HCT116 (cell line): ENCODE data around the gene STAMBP. TPM values are rescaled to one million over a fixed set of nuclear protein-coding genes. Genes with fewer than 3 reads are reported as not detected.

Experiments used
- ATAC-seq: fragments of 200-7000 bp; cut with Tn5 transposase; 2 replicates; pipeline ENCODE4 v1.9.1; 2020; ENCODE audit warnings: mild to moderate bottlenecking, moderate library complexity
- BruUV-seq: library from RNA; stranded (reverse); fragments of 400-500 nt; replicated peaks from 2 replicates; lab custom pipeline; 2021; lab: Mats Ljungman, UMichigan
- CTCF ChIA-PET: fragments of 300-600 bp; sonication (Branson Sonifier 250); formaldehyde crosslinking; loops from one replicate; lab custom pipeline; 2021; ENCODE audit warnings: antibody characterized with exemption; lab: Charles Lee
- POLR2A ChIA-PET: fragments of 300-600, 350-600 bp; sonication (Branson Sonifier 250); formaldehyde crosslinking; loops from one replicate; lab custom pipeline; 2021; ENCODE audit warnings: antibody characterized with exemption; lab: Charles Lee
- RAD21 ChIA-PET, 2 experiments: fragments of 300-600 bp; sonication (Branson Sonifier 250); formaldehyde crosslinking; loops; one replicate each; lab custom pipeline; 2023; ENCODE audit warnings: low total read pairs in 2 of 2; ENCODE audit not compliant: uncharacterized antibody in 2 of 2, unreplicated experiment in 2 of 2, low non-redundant PET in 1 of 2; lab: Charles Lee
- DNase-seq: peaks from one replicate; pipeline ENCODE4 v3.0.0-alpha.2; 2010; ENCODE audit warnings: low read depth, low spot score
- H2AFZ ChIP-seq: fragments of 200-600 bp; shearing (Covaris generic), sonication (generic); 2 replicates; pipeline ENCODE4 v1.6.1; 2017; ENCODE audit warnings: low read depth, mixed run types, mixed read lengths, antibody characterized with exemption, low read length; ENCODE audit not compliant: poor library complexity, severe bottlenecking
- H3K27ac ChIP-seq: 2 replicates; pipeline ENCODE4 v1.5.1; 2012; ENCODE audit warnings: low read depth, low read length
- H3K27me3 ChIP-seq: fragments of 200-600 bp; sonication (generic); 2 replicates; pipeline ENCODE4 v1.6.1; 2016; ENCODE audit warnings: mixed run types, low read length, mixed read lengths; ENCODE audit not compliant: insufficient read depth
- H3K36me3 ChIP-seq, 2 experiments: fragments of 200-500 bp in 1 of 2; fragments of 200-600 bp in 1 of 2; sonication (Bioruptor generic) in 1 of 2; sonication (generic) in 1 of 2; 2 replicates each; pipeline versions ENCODE4 v1.5.1 to v1.6.1; 2014 to 2016; ENCODE audit warnings: low read length in 2 of 2, inconsistent platforms in 1 of 2, mixed read lengths in 1 of 2, mixed run types in 1 of 2; ENCODE audit not compliant: insufficient read depth in 2 of 2, control insufficient read depth in 1 of 2
- H3K4me1 ChIP-seq, 2 experiments: fragments of 200-600 bp in 1 of 2; sonication (generic) in 1 of 2; 2 replicates each; pipeline versions ENCODE4 v1.5.1 to v1.6.1; 2012 to 2017; ENCODE audit warnings: low read length in 2 of 2, inconsistent platforms in 1 of 2, mild to moderate bottlenecking in 1 of 2, mixed read lengths in 1 of 2, mixed run types in 1 of 2, moderate library complexity in 1 of 2; ENCODE audit not compliant: insufficient read depth in 2 of 2, control insufficient read depth in 1 of 2
- H3K4me2 ChIP-seq: fragments of 200-600 bp; sonication (generic); 2 replicates; pipeline ENCODE4 v1.6.1; 2017; ENCODE audit warnings: mixed run types, low read length, mixed read lengths
- H3K4me3 ChIP-seq, 2 experiments: fragments of 200-600 bp in 1 of 2; sonication (generic) in 1 of 2; replicated peaks in 1 of 2; 2 replicates each; pipeline ENCODE4 v1.5.1; 2011 to 2016; ENCODE audit warnings: low read length in 2 of 2, control low read depth in 1 of 2, low read depth in 1 of 2, mild to moderate bottlenecking in 1 of 2, mixed read lengths in 1 of 2, mixed run types in 1 of 2
- H3K79me2 ChIP-seq: fragments of 200-600 bp; sonication (generic); 2 replicates; pipeline ENCODE4 v1.6.1; 2017; ENCODE audit warnings: mild to moderate bottlenecking, mixed run types, low read length, moderate library complexity, mixed read lengths; ENCODE audit not compliant: insufficient read depth
- H3K9ac ChIP-seq: fragments of 200-600 bp; sonication (generic); 2 replicates; pipeline ENCODE4 v1.6.1; 2016; ENCODE audit warnings: low read length, mixed read lengths
- H3K9me2 ChIP-seq: fragments of 200-600 bp; sonication (generic), shearing (Covaris generic); 2 replicates; pipeline ENCODE4 v1.6.1; 2017; ENCODE audit warnings: mixed run types, mild to moderate bottlenecking, moderate library complexity; ENCODE audit not compliant: insufficient read depth
- H3K9me3 ChIP-seq, 2 experiments: fragments of 200-500 bp in 1 of 2; fragments of 200-600 bp in 1 of 2; sonication (Bioruptor generic) in 1 of 2; sonication (generic) in 1 of 2; 2 replicates each; pipeline ENCODE4 v1.6.1; 2014 to 2017; ENCODE audit warnings: low read length in 2 of 2, mixed read lengths in 2 of 2, inconsistent platforms in 1 of 2, low read depth in 1 of 2, mild to moderate bottlenecking in 1 of 2, mixed run types in 1 of 2, moderate library complexity in 1 of 2; ENCODE audit not compliant: control insufficient read depth in 1 of 2, insufficient read depth in 1 of 2
- H4K20me1 ChIP-seq: fragments of 200-600 bp; sonication (generic), shearing (Covaris generic); 2 replicates; pipeline ENCODE4 v1.6.1; 2017; ENCODE audit warnings: mixed run types, mild to moderate bottlenecking, moderate library complexity; ENCODE audit not compliant: insufficient read depth
- CBX3 ChIP-seq: IDR thresholded peaks from 2 replicates; pipeline ENCODE4 v1.6.1; 2012; ENCODE audit warnings: low read depth
- EZH2 ChIP-seq: fragments of 200-600 bp; sonication (generic); IDR thresholded peaks from 2 replicates; pipeline ENCODE4 v1.6.1; 2017; ENCODE audit warnings: antibody characterized with exemption, mixed run types
- EZH2phosphoT487 ChIP-seq: fragments of 200-600 bp; IDR thresholded peaks from 2 replicates; pipeline ENCODE4 v1.6.1; 2018; ENCODE audit warnings: antibody characterized with exemption, borderline replicate concordance
- FOSL1 ChIP-seq: IDR thresholded peaks from 2 replicates; pipeline ENCODE4 v1.6.1; 2012; ENCODE audit warnings: low read depth
- POLR2A ChIP-seq: IDR thresholded peaks from 2 replicates; pipeline ENCODE4 v1.7.0; 2011; ENCODE audit warnings: borderline replicate concordance; ENCODE audit not compliant: insufficient read depth, insufficient read length; ENCODE audit errors: extremely low read depth
- POLR2AphosphoS5 ChIP-seq: IDR thresholded peaks from 2 replicates; pipeline ENCODE4 v1.6.1; 2011; ENCODE audit warnings: mild to moderate bottlenecking, low read depth, low read length, moderate library complexity
- RAD21 ChIP-seq: IDR thresholded peaks from 2 replicates; pipeline ENCODE4 v1.6.1; 2012; ENCODE audit warnings: low read depth, mild to moderate bottlenecking
- SIN3A ChIP-seq: IDR thresholded peaks from 2 replicates; pipeline ENCODE4 v1.6.1; 2012; ENCODE audit warnings: low read depth
- TCF7L2 ChIP-seq: IDR thresholded peaks from 2 replicates; pipeline ENCODE4 v1.7.0; 2011; ENCODE audit warnings: borderline replicate concordance, inconsistent platforms; ENCODE audit not compliant: insufficient read depth, insufficient read length; ENCODE audit errors: extremely low read depth
- ZNF274 ChIP-seq: fragments of 200-500 bp; sonication (Bioruptor generic); IDR thresholded peaks from 2 replicates; pipeline ENCODE4 v1.6.1; 2014; ENCODE audit warnings: mild to moderate bottlenecking, low read depth, low read length, inconsistent platforms
- intact Hi-C: fragments of 100-400 bp; cut with micrococcal nuclease; formaldehyde crosslinking; loops from 2 replicates; pipeline ENCODE4 v1.10.0; 2022
- total RNA-seq: library from RNA; stranded (reverse); gene quantifications from one replicate; pipeline ENCODE4 v1.2.1, GENCODE V29; 2021; ENCODE audit not compliant: unreplicated experiment
- TF ChIP-seq, protein P1 (sequence below): IDR thresholded peaks from 2 replicates; pipeline ENCODE4 v1.6.1; 2012
- TF ChIP-seq, protein P2 (sequence below): IDR thresholded peaks from 2 replicates; pipeline ENCODE4 v1.6.1; 2012; ENCODE audit warnings: low read depth
- TF ChIP-seq, protein P3 (sequence below): IDR thresholded peaks from 2 replicates; pipeline ENCODE4 v1.6.1; 2011; ENCODE audit warnings: mild to moderate bottlenecking, low read length, moderate library complexity; ENCODE audit not compliant: insufficient replicate concordance; ENCODE audit errors: extremely low read depth
- TF ChIP-seq, protein P4 (sequence below): IDR thresholded peaks from 2 replicates; pipeline ENCODE4 v1.6.1; 2012

Gene STAMBP
- total RNA-seq, 1 experiment from 2014 or later, result 45.2 TPM

DNA sequence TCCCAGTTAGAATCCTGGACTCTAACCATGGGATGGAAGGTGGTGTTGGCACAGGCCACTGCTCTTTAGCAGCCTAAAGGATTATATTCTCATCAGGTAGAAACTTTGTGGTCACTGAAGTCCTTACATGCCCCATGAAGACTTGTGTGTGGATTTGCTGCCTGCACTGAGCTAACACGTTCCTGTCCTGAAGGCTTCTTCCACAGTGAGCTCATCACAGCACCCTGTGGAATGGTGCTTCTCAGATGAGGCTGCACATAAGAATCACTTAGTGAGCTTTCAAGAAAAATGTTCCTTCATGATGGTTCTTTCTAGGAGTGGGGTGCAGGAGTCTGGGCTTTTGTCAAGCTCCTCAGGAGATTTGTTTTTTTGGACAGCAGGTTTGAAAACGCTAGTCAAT, 26.8 kb downstream of the STAMBP start:
- Histone ChIP-seq H3K9me3 (no peaks in the 10 kb centered on the region), H3K4me1 (peaks cover 14 to 35% of the 10 kb centered on the region in 2 experiments), H3K27me3 (no peaks in the 10 kb centered on the region), H4K20me1 (peaks cover 3% of the 10 kb centered on the region; the same call in 1 of the 2 replicates), H3K36me3 (peaks cover 14 to 38% of the 10 kb centered on the region in 2 experiments), H3K4me3 (no peak overlapping the region), H3K9me2 (no peaks in the 10 kb centered on the region)
- ATAC-seq, result no peak
- BruUV-seq, result no TSS peak
- intact Hi-C loops, result no loop called here
- POLR2A ChIA-PET, result no interaction called here
- TF ChIP-seq POLR2AphosphoS5 (no peak), CBX3 (no peak), EZH2phosphoT487 (no peak), EZH2 (no peak), TCF7L2 (no peak), ZNF274 (no peak)
- TF ChIP-seq, protein P1, sequence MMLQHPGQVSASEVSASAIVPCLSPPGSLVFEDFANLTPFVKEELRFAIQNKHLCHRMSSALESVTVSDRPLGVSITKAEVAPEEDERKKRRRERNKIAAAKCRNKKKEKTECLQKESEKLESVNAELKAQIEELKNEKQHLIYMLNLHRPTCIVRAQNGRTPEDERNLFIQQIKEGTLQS, result no peak
- TF ChIP-seq, all 23 proteins: peak for 0
- ChIA-PET CTCF (no interaction called here), RAD21 (no interaction called here)
- Histone ChIP-seq H3K27ac (no peak overlapping the region), H2AFZ (no peak overlapping the region), H3K9ac (no peak overlapping the region), H3K79me2 (no peaks in the 10 kb centered on the region), H3K4me2 (no peak overlapping the region)
- no peak for DNase-seq

DNA sequence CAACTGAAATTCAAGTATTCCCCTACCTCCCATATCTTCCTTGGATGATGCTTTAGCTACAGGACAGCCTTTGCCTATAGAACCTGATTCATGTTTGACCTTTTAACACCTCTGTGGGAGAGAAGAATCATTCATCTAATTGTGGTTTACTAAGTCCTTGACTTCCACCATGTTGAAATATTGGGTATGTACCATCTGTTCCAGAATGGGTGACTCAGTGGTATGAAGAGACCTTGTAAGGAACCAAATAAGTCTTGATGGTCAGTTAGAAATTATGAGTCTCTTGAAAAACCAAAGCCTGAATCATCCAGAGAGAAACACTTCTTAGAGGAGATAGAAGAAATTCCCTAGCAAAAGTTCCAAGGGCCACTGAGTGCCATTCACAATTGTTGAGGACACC, 27.5 kb downstream of the STAMBP start:
- ATAC-seq (no peak), DNase-seq (no peak)
- Histone ChIP-seq H4K20me1 (no peaks in the 10 kb centered on the region), H2AFZ (no peak overlapping the region), H3K9ac (no peak overlapping the region), H3K4me3 (no peak overlapping the region), H3K4me2 (no peak overlapping the region), H3K27me3 (no peaks in the 10 kb centered on the region), H3K27ac (no peak overlapping the region), H3K4me1 (peaks cover 10 to 29% of the 10 kb centered on the region in 2 experiments), H3K9me2 (no peaks in the 10 kb centered on the region), H3K79me2 (no peaks in the 10 kb centered on the region), H3K9me3 (no peaks in the 10 kb centered on the region), H3K36me3 (peaks cover 17 to 37% of the 10 kb centered on the region in 2 experiments)
- ChIA-PET CTCF (no interaction called here), RAD21 (no interaction called here), POLR2A (no interaction called here)
- BruUV-seq, result no TSS peak
- intact Hi-C loops, result no loop called here
- TF ChIP-seq SIN3A, result no peak
- TF ChIP-seq CBX3, result no peak
- no peak for TF ChIP-seq FOSL1
- TF ChIP-seq, protein P2, sequence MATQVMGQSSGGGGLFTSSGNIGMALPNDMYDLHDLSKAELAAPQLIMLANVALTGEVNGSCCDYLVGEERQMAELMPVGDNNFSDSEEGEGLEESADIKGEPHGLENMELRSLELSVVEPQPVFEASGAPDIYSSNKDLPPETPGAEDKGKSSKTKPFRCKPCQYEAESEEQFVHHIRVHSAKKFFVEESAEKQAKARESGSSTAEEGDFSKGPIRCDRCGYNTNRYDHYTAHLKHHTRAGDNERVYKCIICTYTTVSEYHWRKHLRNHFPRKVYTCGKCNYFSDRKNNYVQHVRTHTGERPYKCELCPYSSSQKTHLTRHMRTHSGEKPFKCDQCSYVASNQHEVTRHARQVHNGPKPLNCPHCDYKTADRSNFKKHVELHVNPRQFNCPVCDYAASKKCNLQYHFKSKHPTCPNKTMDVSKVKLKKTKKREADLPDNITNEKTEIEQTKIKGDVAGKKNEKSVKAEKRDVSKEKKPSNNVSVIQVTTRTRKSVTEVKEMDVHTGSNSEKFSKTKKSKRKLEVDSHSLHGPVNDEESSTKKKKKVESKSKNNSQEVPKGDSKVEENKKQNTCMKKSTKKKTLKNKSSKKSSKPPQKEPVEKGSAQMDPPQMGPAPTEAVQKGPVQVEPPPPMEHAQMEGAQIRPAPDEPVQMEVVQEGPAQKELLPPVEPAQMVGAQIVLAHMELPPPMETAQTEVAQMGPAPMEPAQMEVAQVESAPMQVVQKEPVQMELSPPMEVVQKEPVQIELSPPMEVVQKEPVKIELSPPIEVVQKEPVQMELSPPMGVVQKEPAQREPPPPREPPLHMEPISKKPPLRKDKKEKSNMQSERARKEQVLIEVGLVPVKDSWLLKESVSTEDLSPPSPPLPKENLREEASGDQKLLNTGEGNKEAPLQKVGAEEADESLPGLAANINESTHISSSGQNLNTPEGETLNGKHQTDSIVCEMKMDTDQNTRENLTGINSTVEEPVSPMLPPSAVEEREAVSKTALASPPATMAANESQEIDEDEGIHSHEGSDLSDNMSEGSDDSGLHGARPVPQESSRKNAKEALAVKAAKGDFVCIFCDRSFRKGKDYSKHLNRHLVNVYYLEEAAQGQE, result no peak
- no peak for TF ChIP-seq POLR2A
- TF ChIP-seq RAD21, result no peak
- TF ChIP-seq, protein P3, sequence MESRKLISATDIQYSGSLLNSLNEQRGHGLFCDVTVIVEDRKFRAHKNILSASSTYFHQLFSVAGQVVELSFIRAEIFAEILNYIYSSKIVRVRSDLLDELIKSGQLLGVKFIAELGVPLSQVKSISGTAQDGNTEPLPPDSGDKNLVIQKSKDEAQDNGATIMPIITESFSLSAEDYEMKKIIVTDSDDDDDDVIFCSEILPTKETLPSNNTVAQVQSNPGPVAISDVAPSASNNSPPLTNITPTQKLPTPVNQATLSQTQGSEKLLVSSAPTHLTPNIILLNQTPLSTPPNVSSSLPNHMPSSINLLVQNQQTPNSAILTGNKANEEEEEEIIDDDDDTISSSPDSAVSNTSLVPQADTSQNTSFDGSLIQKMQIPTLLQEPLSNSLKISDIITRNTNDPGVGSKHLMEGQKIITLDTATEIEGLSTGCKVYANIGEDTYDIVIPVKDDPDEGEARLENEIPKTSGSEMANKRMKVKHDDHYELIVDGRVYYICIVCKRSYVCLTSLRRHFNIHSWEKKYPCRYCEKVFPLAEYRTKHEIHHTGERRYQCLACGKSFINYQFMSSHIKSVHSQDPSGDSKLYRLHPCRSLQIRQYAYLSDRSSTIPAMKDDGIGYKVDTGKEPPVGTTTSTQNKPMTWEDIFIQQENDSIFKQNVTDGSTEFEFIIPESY, result no peak
- TF ChIP-seq EZH2, result no peak
- no peak for TF ChIP-seq ZNF274
- TF ChIP-seq, protein P4, sequence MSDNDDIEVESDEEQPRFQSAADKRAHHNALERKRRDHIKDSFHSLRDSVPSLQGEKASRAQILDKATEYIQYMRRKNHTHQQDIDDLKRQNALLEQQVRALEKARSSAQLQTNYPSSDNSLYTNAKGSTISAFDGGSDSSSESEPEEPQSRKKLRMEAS, result no peak
- no peak for TF ChIP-seq POLR2AphosphoS5
- TF ChIP-seq, protein P1, result no peak
